GM23248 (cell line): Measurements from ENCODE around the gene CD79A.

Experiments
- EZH2 ChIP-seq: fragments of 200-600 bp; sonication (generic); IDR thresholded peaks from 2 replicates; pipeline ENCODE4 v1.6.1; 2018; ENCODE audit warnings: antibody characterized with exemption, mild to moderate bottlenecking; ENCODE audit not compliant: insufficient read depth, poor library complexity, severe bottlenecking
- EZH2phosphoT487 ChIP-seq: fragments of 200-600 bp; sonication (generic); IDR thresholded peaks from 2 replicates; pipeline ENCODE4 v1.6.1; 2018; ENCODE audit warnings: antibody characterized with exemption, moderate library complexity, mild to moderate bottlenecking, low read depth; ENCODE audit not compliant: insufficient read depth

- peak; percentile 86 for TF ChIP-seq EZH2
- TF ChIP-seq EZH2phosphoT487: 0 out of 2 replicates have a peak, but pooled peaks have one; percentile 7
Measured at GRCh38 chr19:41920882-41921576, 44.0 kb downstream of the CD79A start.
